ENCODE measurements around the gene GPR17. TPM values are rescaled to one million over a fixed set of nuclear protein-coding genes. Genes with fewer than 3 reads are reported as not detected.
A peak's percentile ranks its signal among the peaks of the same experiment; 100 is the strongest.

GPR17 gene
- total RNA-seq, 1 donor from 2014 or later = not detected

GRCh38 chr2:127652786-127653357 lies 6.9 kb downstream of the GPR17 start:
- no peak for ATAC-seq
- DNase-seq (ENCODE audit: low spot score) = no peak

GRCh38 chr2:127653421-127654083 lies 7.6 kb downstream of the GPR17 start:
- DNase-seq (ENCODE audit: low spot score) (no peak), ATAC-seq (no peak)

- DNase-seq (ENCODE audit: low spot score) = no peak
- no peak for ATAC-seq
Measured at GRCh38 chr2:127654084-127654837, 8.3 kb downstream of the GPR17 start.

GRCh38 chr2:127654838-127655175 lies 8.9 kb downstream of the GPR17 start:
- ATAC-seq (no peak), DNase-seq (ENCODE audit: low spot score) (no peak)

- no peak for DNase-seq (ENCODE audit: low spot score)
- no peak for ATAC-seq
Measured at GRCh38 chr2:127655209-127656073, 9.5 kb downstream of the GPR17 start.

GRCh38 chr2:127656569-127657231 lies 10.7 kb downstream of the GPR17 start:
- DNase-seq (ENCODE audit: low spot score) = no peak

GRCh38 chr2:127657232-127657595 lies 11.3 kb downstream of the GPR17 start:
- DNase-seq (ENCODE audit: low spot score) (no peak), ATAC-seq (no peak)

More at GRCh38 chr2:127656569-127657231, 10.7 kb downstream of the GPR17 start:
- no peak for ATAC-seq

GRCh38 chr2:127658146-127658545 lies 12.2 kb downstream of the GPR17 start:
- ATAC-seq (no peak), DNase-seq (ENCODE audit: low spot score) (no peak)

- ATAC-seq = no peak
- DNase-seq (ENCODE audit: low spot score) = no peak
Measured at GRCh38 chr2:127658641-127659407, 12.9 kb downstream of the GPR17 start.

- DNase-seq (ENCODE audit: low spot score) (no peak), ATAC-seq (peak; percentile 14)
Measured at GRCh38 chr2:127659408-127660290, 13.7 kb downstream of the GPR17 start.

GRCh38 chr2:127660291-127660578 lies 14.3 kb downstream of the GPR17 start:
- no peak for DNase-seq (ENCODE audit: low spot score)
- ATAC-seq = no peak

GRCh38 chr2:127661072-127661649 lies 15.2 kb downstream of the GPR17 start:
- ATAC-seq = no peak
- DNase-seq (ENCODE audit: low spot score) = no peak

GRCh38 chr2:127661949-127662510 lies 16.1 kb downstream of the GPR17 start:
- no peak for ATAC-seq
- DNase-seq (ENCODE audit: low spot score) = peak; percentile 45

GRCh38 chr2:127662937-127663565 lies 17.1 kb downstream of the GPR17 start:
- DNase-seq (ENCODE audit: low spot score) (peak; percentile 45), ATAC-seq (peak; percentile 1)

- ATAC-seq (no peak), DNase-seq (ENCODE audit: low spot score) (peak; percentile 44)
Measured at GRCh38 chr2:127663566-127664064, 17.7 kb downstream of the GPR17 start.

GRCh38 chr2:127664065-127664894 lies 18.3 kb downstream of the GPR17 start:
- DNase-seq (ENCODE audit: low spot score) (peak; percentile 79), ATAC-seq (peak; percentile 72)

- DNase-seq (ENCODE audit: low spot score) (no peak), ATAC-seq (peak; percentile 6)
Measured at GRCh38 chr2:127664895-127665225, 18.9 kb downstream of the GPR17 start.
